ENCODE data around the gene ARHGEF11. TPM values are rescaled to one million over a fixed set of nuclear protein-coding genes. Genes with fewer than 3 reads are reported as not detected.

ARHGEF11 gene
- total and polyA plus RNA-seq, 2 of the 4 experiments (the other 2 are of a cell fraction) = 16.8 to 17.2 TPM

DNA sequence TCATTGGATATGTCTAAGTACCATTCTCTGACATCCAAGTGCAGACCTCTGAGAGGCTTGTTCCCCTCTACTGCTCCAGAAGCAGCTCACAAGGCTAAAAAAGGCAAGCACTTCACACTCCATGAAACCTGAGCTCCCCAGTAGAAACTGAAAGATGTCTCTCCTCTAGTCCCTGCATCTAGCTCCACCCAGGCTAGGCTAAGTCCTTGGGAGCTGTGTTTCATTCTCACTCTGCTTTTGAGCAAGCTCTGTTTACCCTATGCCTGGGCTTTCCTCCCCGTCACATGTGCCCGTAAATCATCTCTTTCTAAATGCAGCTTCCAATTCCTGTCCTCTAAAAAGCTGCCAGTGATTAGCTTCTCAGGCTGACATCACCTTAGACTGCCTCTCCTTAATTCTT, 86.1 kb downstream of the ARHGEF11 start:
- dilution Hi-C loops (cut with HindIII; ENCODE audit: low sequenced_read_pairs, unreplicated experiment) (no loop called here), intact Hi-C loops (cut with micrococcal nuclease) (loop anchor here (1.0 kb wide), 1 partner anchor 115 kb away; no protein-coding TSS in a partner anchor), in situ Hi-C loops (cut with MboI; ENCODE audit: low sequenced_read_pairs) (no loop called here)
- ChIA-PET POLR2A (ENCODE audit: unreplicated experiment) (no interaction called here), CTCF (no interaction called here)
- TF ChIP-seq SMC3 (IDR thresholded peaks at IDR 0.05; ENCODE audit: low read depth, low read length) = no peak
- TF ChIP-seq, protein P1, sequence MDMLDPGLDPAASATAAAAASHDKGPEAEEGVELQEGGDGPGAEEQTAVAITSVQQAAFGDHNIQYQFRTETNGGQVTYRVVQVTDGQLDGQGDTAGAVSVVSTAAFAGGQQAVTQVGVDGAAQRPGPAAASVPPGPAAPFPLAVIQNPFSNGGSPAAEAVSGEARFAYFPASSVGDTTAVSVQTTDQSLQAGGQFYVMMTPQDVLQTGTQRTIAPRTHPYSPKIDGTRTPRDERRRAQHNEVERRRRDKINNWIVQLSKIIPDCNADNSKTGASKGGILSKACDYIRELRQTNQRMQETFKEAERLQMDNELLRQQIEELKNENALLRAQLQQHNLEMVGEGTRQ (IDR thresholded peaks at IDR 0.05; ENCODE audit: low read depth, low read length) = peak; percentile 22; the same call in 1 of the 2 replicates
- TF ChIP-seq NFE2L2 (IDR thresholded peaks at IDR 0.05; ENCODE audit: low read depth, low read length) = no peak
- TF ChIP-seq CEBPB (IDR thresholded peaks at IDR 0.05; ENCODE audit: low read depth, low read length) = no peak
- TF ChIP-seq MAFK (IDR thresholded peaks at IDR 0.05; ENCODE audit: low read depth, low read length) = no peak
- no peak for TF ChIP-seq POLR2A (IDR thresholded peaks at IDR 0.05; ENCODE audit: low read depth, low read length)
- no peak for TF ChIP-seq FOS (IDR thresholded peaks at IDR 0.05; ENCODE audit: low read depth, low read length)
- TF ChIP-seq CHD1 (IDR thresholded peaks at IDR 0.05; ENCODE audit: low read depth, low read length) = no peak
- Histone ChIP-seq H3K4me1 (ENCODE audit: control insufficient read depth, insufficient read depth, low read length) (peaks cover 3% of the 10 kb centered on the region), H3K27ac (ENCODE audit: insufficient read depth, low read length) (no peak overlapping the region), H3K9me1 (ENCODE audit: insufficient read depth, low read length) (peaks cover 8% of the 10 kb centered on the region; the same call in 1 of the 2 replicates), H3K18ac (ENCODE audit: low read depth, low read length) (no peak overlapping the region), H4K20me1 (ENCODE audit: insufficient read depth, low read length) (no peaks in the 10 kb centered on the region), H3K9me3 (ENCODE audit: control insufficient read depth, insufficient read depth, low read length) (no peaks in the 10 kb centered on the region), H3K4me3 (ENCODE audit: insufficient read depth, low read depth, low read length) (no peak overlapping the region), H4K91ac (ENCODE audit: insufficient read depth, low read depth, low read length) (no peak overlapping the region), H3K4me2 (ENCODE audit: low read depth, low read length) (no peak overlapping the region), H4K5ac (ENCODE audit: low read depth, low read length) (no peak overlapping the region), H2AFZ (replicated peaks; ENCODE audit: low read length, poor library complexity) (no peak overlapping the region), H3K4ac (ENCODE audit: low read depth, low read length) (no peak overlapping the region), H3K56ac (ENCODE audit: extremely low read depth, insufficient read depth, low read length) (no peak overlapping the region), H2BK5ac (ENCODE audit: low read depth, low read length, poor library complexity, severe bottlenecking) (no peak overlapping the region), H3K9ac (ENCODE audit: low read depth, low read length) (no peak overlapping the region), H2BK120ac (ENCODE audit: low read depth, low read length) (no peak overlapping the region), H3K36me3 (ENCODE audit: control insufficient read depth, insufficient read depth, low read length) (peaks cover 63% of the 10 kb centered on the region), H4K8ac (ENCODE audit: low read depth in 2 of 2, low read length in 2 of 2) (no peak overlapping the region), H3K79me1 (ENCODE audit: low read depth in 1 of 2, low read length in 2 of 2) (no peaks in the 10 kb centered on the region; a peak in 1 of 4 replicates), H3K14ac (replicated peaks; ENCODE audit: low read depth, low read length) (no peak overlapping the region), H2AK9ac (replicated peaks; ENCODE audit: low read depth, low read length, poor library complexity) (no peak overlapping the region), H2AK5ac (ENCODE audit: low read depth, low read length) (no peak overlapping the region), H2BK20ac (ENCODE audit: low read depth, low read length) (no peak overlapping the region), H3K23ac (ENCODE audit: low read depth, low read length) (no peak overlapping the region), H3K27me3 (ENCODE audit: control insufficient read depth, insufficient read depth, low read length) (no peaks in the 10 kb centered on the region), H2BK15ac (ENCODE audit: low read depth, low read length) (no peak overlapping the region)
- WGBS, 2 experiments (ENCODE audit: extremely low coverage in 2 of 2, insufficient read length in 1 of 2) = 80% methylated on average over 1 of the region's 2 CpGs; no CpG with 5 or more reads in 1 of the 2 experiments
- DNase-seq = peak; percentile 77
- BruUV-seq (replicated peaks) = no TSS peak
- ATAC-seq (ENCODE audit: low read depth) = peak; percentile 95

Measured in IMR-90 (cell line).